EH (cell line): ENCODE results near the gene CLCN4.

Source experiments
- DNase-seq: peaks from one replicate; pipeline ENCODE4 v3.0.0-alpha.2; 2015; ENCODE audit warnings: low read depth

CLCN4 gene

GRCh38 chrX:10167573-10167972 lies 10.8 kb downstream of the CLCN4 start:
- DNase-seq, result no peak

GRCh38 chrX:10168226-10168625 lies 11.5 kb downstream of the CLCN4 start:
- no peak for DNase-seq

DNA sequence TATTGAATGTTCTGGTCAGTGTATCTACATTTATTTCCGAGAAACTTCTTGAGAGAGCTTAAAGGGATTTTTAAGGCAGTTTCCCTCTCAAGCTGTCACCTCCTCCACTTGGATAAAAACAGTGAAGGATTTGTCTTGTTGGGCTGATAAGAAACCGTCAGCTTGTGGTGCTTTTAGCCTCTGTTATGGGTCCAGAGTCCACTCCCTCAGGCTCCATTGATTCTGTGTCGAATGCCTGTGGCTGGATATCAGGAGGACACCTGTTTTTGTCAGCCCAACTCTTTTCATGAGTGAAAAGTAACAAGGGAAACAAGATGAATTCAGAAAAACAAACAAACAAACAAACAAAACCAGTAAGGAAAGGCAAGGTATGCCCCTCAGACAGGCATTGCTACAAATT lies 12.4 kb downstream of the CLCN4 start:
- DNase-seq, result no peak

GRCh38 chrX:10171249-10171648 lies 14.5 kb downstream of the CLCN4 start:
- DNase-seq, result no peak

DNA sequence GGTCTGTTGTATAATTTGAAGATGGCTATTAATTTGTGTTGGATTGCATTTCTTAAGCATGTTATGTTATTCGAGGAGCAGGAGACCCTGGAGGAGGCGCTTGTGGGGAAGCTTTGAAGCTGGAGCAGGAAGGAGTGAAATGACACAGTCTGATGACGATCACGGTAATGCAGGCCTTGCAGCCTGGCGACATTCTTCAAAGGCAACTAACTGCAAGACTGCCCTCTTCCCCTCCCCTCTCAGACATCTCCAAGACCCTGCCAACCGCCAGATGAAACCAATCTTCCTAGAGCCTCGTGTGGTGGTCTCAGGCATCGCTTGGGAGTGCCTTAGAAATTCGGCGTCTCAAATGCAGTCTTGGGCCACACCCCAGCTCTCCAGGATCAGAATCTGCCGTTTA lies 16.1 kb downstream of the CLCN4 start:
- no peak for DNase-seq

DNA sequence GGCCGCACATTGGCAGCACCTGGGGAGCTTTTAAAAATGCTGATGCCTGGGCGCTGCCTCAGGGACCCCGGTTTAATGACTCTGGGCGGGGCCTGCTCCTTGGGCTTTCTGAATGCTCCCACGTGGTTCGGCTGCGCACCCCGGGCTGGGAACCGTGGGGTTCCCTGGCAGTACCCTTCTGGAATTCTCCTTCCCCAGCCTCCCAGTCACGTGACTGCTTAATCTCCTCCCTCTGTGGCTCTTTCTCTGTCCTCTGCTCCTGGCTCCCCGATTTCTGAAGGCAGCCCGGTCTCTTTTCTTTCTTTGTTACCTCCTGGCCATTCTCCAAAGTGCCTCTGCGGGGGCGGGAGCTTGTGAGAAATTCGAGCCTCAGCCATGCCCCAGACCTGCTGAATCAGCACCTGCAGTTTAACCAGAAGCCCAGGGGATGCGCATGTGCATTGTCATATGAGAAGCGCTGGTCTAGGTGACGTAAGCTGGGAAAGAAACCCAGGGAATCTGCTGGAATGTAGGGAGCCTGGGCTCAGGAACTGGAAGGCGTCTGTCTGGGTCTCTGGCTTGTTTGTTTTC lies 16.6 kb downstream of the CLCN4 start:
- DNase-seq, result no peak

DNA sequence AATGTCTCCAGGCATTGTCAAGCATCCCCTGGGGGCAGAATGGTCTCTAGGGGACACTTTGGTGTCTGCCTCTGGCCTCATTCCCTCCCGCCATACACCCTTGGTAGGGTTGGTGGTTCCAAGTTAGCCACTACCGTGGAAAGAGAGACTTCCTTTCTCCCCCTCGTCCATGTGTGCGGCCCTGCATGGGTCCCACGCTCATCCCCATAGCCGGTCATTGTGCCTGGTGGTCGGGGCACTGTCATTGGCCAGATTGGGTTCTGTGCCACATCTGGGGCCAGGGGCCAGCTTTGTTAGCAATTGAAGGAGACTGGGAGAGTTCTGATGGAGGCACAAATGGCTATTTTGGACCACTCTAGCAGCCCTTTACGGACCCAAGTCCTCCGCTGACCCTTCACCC lies 17.3 kb downstream of the CLCN4 start:
- no peak for DNase-seq

DNA sequence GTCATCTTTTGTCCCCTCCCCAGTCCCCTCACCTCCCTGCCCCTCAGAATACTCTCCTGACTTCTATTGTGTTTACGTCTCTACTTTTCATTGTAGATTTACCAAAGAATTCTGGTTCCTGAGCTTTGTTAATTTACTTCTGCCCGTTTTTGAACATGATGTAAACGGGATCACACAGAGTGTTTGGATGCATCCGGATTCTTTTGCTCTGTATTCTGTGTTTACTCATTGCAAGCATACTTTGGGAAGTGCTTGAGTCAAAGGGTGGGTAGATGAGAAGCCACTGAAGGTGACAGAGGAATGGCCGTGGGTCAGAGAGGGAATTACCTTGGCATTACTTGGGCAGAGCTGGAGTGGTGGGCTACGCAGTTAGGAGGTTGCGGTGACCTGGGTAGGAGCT lies 18.0 kb downstream of the CLCN4 start:
- no peak for DNase-seq

DNA sequence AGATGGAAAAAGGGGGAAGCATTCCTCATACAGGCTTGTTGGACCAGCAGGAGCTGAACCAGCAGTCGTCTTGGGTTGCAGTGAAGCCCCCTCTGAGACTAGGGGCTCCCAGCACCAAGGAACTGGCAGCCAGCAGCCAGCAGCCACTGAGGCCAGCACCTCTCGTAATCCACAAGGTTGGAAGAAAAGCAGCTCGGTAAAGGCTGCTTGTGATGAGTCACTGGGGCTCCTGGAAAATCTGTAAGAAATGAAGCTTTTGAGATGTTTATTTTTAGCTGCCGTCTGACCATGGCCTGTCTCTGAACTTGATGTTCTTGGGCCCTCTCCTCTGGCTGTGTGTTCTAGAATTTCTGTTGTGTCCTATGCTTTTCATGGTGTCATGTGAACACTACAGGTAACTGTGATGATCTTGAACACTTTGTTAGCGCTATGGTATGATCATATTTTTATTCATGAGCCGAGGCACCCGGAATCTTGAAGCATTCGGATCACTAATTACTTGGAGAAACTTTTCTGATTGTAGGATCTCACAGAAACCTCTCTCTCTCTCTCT lies 18.6 kb downstream of the CLCN4 start:
- DNase-seq, result peak; percentile 75

DNA sequence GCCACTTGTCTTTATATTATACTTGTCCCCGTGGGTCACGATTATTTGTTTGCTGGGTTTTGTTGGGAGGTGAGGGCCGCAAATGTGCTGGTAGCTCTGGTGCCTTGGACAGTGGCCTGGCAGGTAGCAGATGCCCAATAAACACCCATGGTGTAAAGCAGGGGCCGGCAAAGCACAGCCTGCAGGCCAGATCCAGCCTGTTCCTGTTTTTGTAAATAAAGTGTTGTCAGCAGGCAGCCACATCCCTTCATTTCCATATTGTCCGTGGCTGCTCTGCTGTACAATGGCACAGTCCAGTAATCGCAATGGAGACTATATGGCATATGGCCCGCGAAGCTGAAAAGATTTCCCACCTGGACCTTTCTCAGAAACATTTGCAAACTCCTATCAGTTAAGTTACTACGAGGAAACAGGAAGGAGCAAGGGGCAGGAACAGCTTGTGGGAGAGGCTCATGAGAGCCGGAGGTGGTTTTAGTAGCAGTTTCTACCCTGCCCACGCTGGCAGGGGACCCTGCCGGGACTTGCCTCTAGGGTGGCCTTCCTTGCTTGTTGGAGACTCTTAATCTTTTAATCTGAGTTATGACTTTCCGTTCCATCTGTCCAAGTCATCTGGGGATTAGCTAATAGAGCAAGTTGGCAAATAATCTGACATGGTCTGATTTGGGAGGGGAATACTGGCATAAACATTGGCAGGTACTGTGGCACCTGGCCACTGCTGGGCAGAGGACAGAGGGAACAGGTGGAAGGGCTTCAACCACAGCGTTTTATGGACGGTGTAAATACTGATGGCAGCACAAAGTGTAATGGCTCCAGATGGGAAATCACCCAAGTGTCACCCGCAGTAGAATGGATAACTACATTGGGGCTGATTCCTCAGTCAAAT lies 19.6 kb downstream of the CLCN4 start:
- DNase-seq, result no peak

GRCh38 chrX:10177004-10177396 lies 20.2 kb downstream of the CLCN4 start:
- DNase-seq, result no peak

DNA sequence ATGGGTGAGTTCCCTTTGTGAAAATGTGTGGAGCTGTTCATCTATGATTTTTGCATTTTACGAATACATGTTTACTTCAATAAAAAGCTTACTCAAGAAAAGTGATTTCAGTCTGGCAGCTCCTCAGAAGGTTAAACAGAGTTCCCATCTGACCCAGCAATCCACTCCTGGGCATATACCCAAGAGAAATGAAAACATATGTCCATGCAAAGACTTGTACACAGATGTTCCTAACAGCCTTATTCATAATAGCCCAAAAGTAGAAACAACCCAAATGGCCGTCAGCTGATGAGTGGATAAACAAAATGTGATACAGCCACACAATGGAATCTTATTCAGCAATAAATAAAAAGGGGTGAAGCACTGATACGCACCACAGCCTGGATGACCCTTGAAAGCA lies 20.8 kb downstream of the CLCN4 start:
- DNase-seq, result peak; percentile 49

- no peak for DNase-seq
Measured at GRCh38 chrX:10178866-10179463, 22.2 kb downstream of the CLCN4 start.

DNA sequence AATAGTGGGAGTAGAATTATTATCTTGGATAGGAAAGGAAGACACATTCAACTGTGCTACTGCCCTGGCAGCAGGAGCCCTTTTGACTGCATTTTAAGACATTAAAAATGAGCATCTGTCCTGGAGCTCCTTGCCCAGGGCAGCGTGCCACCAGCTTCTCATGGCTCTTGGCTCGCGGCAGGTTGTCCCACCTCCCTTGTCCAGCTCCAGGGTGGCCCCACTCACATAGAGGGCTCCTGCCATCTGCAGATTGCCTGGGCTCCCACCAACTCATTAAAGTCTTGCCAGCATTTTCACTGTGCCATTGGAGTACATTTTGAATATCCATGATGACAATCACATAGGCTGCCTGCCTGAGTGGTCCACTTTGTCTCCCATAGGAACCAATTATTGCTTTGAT lies 27.0 kb downstream of the CLCN4 start:
- DNase-seq, result no peak

DNA sequence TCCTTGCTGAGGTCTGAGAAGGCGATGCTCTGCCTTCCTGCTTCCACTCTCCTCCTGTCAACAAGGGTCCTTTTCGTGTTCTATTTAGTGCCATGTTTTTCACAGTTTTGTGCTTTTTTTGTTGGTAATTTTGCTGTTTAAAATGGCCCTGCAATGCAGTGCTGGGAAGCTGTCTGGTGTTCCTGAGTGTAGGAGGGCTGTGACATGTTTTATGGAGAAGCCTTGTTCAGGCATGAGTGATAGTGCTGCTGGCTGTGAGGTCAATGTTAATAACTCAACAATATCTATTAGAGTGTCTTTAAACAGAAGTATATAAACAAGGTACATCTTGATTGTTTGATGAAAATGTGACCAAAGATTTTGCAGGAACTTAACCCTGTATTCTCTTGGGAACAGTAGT lies 27.6 kb downstream of the CLCN4 start:
- DNase-seq, result no peak

DNA sequence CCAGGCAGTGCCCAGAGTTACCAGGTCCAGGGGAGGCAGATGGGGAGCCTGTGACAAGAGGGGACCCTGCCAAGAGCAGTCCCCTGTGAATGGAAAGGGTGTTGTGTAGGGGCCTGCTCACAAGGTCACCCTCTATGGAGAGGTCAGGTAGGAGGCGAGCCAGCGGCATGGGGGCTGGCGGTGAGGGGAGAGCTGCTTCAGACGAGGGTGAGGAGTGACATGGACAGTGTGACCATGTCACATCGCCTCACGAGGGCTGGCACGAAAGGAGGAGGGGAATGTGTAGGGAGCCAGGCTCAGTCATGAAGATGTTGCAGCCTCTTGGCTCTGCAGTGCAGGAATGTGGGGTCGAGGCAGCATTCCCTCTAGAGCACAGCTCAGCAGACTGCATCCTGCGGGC lies 29.6 kb downstream of the CLCN4 start:
- DNase-seq, result no peak

DNA sequence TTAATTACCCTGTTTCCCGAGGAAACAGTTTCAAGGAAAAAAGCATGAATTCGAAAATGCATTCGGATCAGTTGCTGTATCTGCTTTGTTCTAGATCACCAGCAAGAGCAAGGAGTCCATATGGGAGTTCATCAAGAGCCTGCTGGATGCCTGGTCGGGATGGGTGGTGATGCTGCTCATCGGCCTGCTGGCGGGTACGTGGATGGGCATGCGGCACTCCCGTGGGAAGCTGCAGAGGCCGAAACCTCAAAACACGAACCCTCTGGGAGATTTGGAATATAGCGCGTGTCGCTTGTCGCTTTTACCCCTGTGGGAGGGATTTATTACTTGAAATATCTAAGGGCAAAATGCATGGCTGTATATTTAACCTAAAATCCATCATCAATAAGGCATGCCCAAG lies 30.6 kb downstream of the CLCN4 start:
- no peak for DNase-seq

- DNase-seq, result peak; percentile 60
Measured at GRCh38 chrX:10189317-10190268, 32.8 kb downstream of the CLCN4 start.

- DNase-seq, result peak; percentile 74
Measured at GRCh38 chrX:10190367-10190766, 33.6 kb downstream of the CLCN4 start.

DNA sequence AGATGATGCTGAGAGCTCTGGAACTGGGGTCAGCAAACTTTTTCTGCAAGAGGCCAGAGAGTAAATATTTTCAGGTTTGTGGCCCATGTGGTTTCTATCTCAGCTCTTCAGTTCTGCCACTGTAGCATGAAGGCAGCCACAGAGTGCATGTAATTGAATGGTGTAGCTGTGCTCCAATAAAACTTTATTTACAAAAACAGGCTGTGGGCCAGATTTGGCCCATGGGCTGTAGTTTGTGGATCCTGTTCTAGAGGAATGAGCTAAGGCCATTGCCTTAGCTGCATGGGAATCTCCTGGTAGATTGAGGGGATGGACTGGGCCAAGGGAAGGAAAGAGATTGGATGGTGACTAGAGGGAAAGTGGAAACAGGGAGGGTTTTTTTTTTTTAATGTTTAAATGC lies 36.8 kb downstream of the CLCN4 start:
- no peak for DNase-seq

DNA sequence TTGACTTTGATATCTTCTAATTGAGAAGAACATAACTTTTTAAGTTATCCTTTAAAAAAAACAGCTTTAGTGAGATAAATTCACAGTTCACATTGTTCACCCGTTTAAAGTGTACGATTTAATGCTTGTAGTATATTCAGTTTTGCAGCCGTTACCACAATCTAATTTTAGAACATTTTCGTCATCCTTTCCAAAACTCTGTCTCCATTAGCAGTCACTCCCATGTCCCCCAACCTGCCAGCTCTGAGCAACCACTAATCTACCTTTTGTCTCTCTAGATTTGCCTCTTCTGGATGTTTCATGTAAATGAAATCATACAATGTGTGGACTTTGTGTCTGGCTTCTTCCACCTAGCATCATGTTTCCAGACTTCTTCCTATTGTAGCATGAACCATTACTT lies 38.6 kb downstream of the CLCN4 start:
- DNase-seq, result no peak

DNA sequence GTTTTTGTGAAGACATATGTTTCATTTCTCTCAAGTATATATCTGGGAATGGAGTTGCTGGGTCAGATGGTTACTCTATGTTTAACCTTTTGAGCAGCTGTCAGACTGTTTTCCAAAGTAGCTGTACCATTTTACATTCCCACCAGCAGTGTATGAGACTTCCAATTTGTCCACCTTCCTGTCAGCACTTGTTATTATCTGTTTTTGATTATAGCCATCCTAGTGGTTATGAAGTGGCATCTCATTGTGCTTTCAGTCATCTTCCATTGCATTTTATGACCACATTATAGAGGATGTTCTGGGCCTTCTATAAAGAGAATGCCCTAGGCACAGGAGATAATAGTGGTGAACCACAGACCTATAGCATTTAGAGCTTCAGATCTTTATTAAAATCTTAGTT lies 39.2 kb downstream of the CLCN4 start:
- no peak for DNase-seq
